HG03039 (cell line): Measurements from ENCODE around the gene BCKDK.
A peak's percentile ranks its signal among the peaks of the same experiment; 100 is the strongest.
"Not testable (repeated sequence)": the region's sequence is repeated elsewhere in the genome, so short reads cannot be mapped to it uniquely, and the experiment has no call there.

ENCODE experiments used
- ATAC-seq: cut with Tn5 transposase; IDR thresholded peaks from one replicate; pipeline ENCODE4 v1.9.1; 2021; ENCODE audit warnings: mild to moderate bottlenecking, moderate library complexity; ENCODE audit not compliant: unreplicated experiment

BCKDK gene

GRCh38 chr16:31141071-31141469 lies 32.9 kb downstream of the BCKDK start:
- not testable (repeated sequence) for ATAC-seq

- ATAC-seq: no peak
Measured at GRCh38 chr16:31141489-31142108, 33.4 kb downstream of the BCKDK start.

- peak; percentile 76 for ATAC-seq
Measured at GRCh38 chr16:31142109-31143010, 34.2 kb downstream of the BCKDK start.

DNA sequence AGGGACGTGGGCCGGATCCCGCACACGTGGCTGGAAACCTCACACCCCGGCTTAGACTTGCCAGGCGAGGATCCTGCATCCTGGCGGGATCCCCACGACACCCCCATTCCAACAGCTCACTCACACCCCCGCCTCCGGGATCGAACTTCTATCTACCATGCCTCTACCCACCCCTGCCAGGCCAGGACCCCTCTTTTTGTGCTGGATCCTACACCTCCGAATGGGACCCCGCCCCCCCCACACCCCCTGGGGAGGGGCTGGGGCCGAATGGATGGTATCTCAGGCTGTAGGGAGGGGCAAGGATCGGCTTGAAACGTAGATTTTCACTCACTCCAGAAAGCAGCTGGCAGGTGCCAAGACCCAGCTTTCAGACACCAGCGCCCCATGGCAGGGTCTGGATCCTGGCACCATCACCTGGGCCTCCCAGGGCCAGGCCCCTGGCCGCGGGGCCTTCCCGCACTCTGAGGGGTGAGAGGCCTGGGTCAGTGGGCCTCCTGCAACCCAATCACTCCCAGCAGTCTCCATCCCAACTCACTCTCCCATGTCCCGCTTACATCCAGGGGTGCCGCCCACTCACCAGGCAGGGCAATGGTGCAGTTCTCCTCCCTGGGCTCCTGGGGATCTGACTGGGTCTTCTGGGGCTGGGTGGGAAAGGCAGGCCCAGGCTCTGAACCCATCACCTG lies 35.0 kb downstream of the BCKDK start:
- no peak for ATAC-seq

- ATAC-seq: no peak
Measured at GRCh38 chr16:31143694-31144148, 35.5 kb downstream of the BCKDK start.

DNA sequence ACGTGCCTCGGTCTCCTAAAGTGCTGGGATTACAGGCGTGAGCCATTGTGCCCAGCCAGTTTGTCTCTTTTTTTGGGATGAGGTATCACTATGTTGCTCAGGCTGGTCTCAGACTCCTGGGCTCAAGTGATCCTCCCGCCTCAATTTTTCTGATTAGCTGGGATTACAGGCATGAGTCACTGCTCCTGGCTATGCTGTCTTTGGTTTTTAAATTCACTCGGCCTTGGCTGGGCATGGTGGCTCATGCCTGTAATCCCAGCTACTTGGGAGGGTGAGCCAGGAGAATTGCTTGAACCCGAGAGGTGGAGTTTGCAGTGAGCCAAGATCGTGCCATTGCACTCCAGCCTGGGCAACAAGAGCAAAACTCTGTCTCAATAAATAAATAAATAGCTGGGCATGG lies 36.2 kb downstream of the BCKDK start:
- not testable (repeated sequence) for ATAC-seq

DNA sequence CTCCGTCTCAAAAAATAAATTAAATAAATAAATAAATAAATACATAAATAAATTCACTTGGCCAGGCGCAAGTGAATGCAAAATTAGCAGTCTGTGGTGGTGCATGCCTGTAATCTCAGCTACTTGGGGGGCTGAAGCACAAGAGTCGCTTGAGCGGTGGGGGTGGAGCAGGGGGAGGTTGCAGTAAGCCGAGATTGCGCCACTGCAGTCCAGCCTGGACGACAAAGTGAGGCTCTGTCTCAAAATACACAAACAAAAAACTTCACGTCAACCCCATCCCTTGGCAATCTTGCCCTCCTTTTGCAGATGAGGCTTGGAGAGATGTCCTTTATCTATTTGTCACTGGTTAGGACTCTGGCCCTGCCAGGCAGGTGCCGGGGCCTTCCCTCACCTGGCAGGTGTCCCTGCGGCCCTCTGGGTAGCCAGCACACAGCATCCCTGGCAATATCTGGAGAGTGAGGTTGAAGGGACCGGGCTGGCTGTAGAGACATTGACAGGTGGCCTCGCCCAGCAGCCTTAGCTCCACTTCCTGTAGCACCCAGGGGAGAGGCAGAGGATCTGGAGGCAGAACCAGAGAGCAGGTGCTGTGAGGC lies 37.3 kb downstream of the BCKDK start:
- ATAC-seq: no peak

DNA sequence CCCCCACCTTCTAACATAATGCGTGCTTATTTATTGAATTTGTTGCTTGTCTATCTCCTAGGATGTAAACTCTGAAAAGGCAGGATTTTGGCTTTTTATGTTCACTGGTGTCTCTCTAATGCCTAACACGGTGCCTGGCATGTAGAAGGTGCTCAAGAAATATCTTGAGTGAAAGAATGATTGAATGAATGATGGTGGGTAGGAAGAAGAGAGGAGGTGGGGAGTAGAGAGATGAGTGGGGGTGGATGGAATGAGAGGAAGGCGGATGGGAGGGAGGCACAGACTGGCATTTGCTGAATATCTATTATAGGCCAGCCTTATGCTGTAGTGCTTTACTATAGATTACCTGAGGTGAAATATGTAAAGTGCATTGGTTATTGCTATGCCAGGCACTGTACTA lies 39.4 kb downstream of the BCKDK start:
- no peak for ATAC-seq

DNA sequence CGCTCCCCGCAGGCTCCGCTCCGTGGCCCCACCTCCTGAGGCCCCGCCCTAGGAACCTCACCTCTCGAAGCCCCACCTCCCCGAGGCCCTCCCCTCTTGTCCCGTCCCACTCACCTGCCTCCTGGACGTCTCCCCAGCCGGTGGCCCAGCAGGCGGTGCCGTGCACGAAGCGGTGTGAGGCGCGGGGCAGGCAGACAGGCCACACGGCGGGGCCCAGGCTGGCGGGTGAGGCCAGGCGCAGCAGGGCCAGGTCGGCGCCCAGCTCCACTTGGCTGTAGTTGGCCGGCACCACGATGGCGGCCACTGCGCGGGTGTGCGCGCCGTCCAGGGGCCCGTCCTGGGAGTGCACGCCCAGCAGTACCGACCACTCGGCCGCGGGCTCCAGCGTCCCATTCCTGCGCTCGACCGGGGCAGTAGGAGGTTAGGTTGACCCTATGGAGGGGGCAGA lies 40.1 kb downstream of the BCKDK start:
- no peak for ATAC-seq

- ATAC-seq: no peak
Measured at GRCh38 chr16:31148896-31149295, 40.7 kb downstream of the BCKDK start.

GRCh38 chr16:31149332-31149731 lies 41.1 kb downstream of the BCKDK start:
- ATAC-seq: no peak

GRCh38 chr16:31149894-31150890 lies 42.0 kb downstream of the BCKDK start, which contains the start of gene PRSS36:
TSS of gene PRSS36 (minus strand) at chr16:31150066. CDS start at chr16:31150035, 31 bp downstream.
- ATAC-seq: no peak

DNA sequence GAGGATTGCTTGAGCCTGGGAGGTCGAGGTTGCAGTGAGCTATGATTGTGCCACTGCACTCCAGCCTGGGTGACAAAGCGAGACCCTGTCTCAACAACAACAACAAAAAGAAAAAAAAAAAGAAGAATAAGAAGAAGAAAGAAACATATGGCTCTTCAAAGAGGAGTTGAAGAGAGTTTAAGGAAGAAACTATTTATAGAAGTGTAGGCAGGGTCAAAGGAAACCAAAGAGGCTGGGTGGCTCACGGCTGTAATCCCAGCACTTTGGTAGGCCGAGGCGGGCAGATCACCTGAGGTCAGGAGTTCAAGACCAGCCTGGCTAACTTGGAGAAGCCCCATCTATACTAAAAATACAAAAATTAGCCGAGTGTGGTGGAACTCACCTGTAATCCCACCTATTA lies 42.8 kb downstream of the BCKDK start:
- ATAC-seq: not testable (repeated sequence)

DNA sequence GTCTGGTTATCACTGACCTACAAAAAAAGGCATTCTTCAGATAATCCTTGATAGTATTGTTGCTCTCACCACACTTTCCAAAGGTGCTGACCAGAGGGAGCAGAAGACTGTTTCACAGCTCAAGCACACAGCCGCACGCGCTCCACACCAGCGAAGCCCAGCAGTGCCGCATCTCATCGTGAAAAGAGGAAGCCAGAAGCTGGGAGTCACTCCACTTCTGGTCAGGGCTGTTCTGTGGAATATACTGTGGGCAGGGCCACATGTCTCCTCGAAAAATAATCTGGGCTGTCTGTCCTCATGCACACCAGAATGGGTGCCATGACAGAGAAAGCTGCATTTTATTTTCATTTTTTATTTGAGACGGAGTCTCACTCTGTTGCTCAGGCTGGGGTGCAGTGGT lies 49.0 kb downstream of the BCKDK start:
- ATAC-seq: no peak
